Spleen (tissue), 11 donors: ENCODE results near the gene NAA35. TPM values are rescaled to one million over a fixed set of nuclear protein-coding genes. Genes with fewer than 3 reads are reported as not detected.

Source experiments
- DNase-seq: peaks from one replicate; pipeline ENCODE4 v3.0.0-alpha.2; 2020
- H3K27ac ChIP-seq, 8 donors: fragments of 200-600 bp; sonication (generic) in 7 of 8; 1 replicate in 4 of 8; 2 replicates in 4 of 8; pipeline versions ENCODE4 v1.5.0 to v1.8.0; 2016 to 2021; ENCODE audit warnings: inconsistent platforms in 4 of 8, mild to moderate bottlenecking in 4 of 8, moderate library complexity in 1 of 8
- H3K27me3 ChIP-seq, 7 donors: fragments of 200-600 bp; sonication (generic) in 6 of 7; replicated peaks in 1 of 7; 1 replicate in 4 of 7; 2 replicates in 3 of 7; pipeline versions ENCODE4 v1.5.0 to v1.8.0; 2016 to 2021; ENCODE audit warnings: inconsistent platforms in 3 of 7, mild to moderate bottlenecking in 1 of 7
- H3K36me3 ChIP-seq, 6 donors: fragments of 200-600 bp; sonication (generic) in 5 of 6; 1 replicate in 4 of 6; 2 replicates in 2 of 6; pipeline versions ENCODE4 v1.5.0 to v1.8.0; 2016 to 2021; ENCODE audit warnings: inconsistent platforms in 2 of 6
- H3K4me1 ChIP-seq, 6 donors: fragments of 200-600 bp; sonication (generic) in 5 of 6; 1 replicate in 3 of 6; 2 replicates in 3 of 6; pipeline versions ENCODE4 v1.5.0 to v1.8.0; 2016 to 2021; ENCODE audit warnings: inconsistent platforms in 3 of 6
- H3K4me3 ChIP-seq, 8 donors: fragments of 200-600 bp; sonication (generic) in 7 of 8; 1 replicate in 4 of 8; 2 replicates in 4 of 8; pipeline versions ENCODE4 v1.5.0 to v1.8.0; 2016 to 2021; ENCODE audit warnings: inconsistent platforms in 4 of 8, mild to moderate bottlenecking in 4 of 8, moderate library complexity in 2 of 8
- H3K9me3 ChIP-seq, 8 donors: fragments of 200-600 bp; sonication (generic) in 7 of 8; 1 replicate in 4 of 8; 2 replicates in 4 of 8; pipeline versions ENCODE4 v1.5.0 to v1.8.0; 2016 to 2021; ENCODE audit warnings: inconsistent platforms in 4 of 8
- POLR2A ChIP-seq, 3 donors: fragments of 450-650 bp; IDR thresholded peaks; one replicate each; pipeline ENCODE4 v1.5.1; 2017; ENCODE audit warnings: antibody characterized with exemption in 3 of 3, mild to moderate bottlenecking in 1 of 3
- POLR2AphosphoS5 ChIP-seq, 3 donors: sonication (generic); formaldehyde crosslinking; IDR thresholded peaks; one replicate each; pipeline ENCODE4 v1.5.1; 2017; ENCODE audit warnings: antibody characterized with exemption in 3 of 3
- WGBS, 5 donors: extraction: QIAGEN DNeasy Blood & Tissue Kit in 3 of 5; methylation state at CpG; one replicate each; pipeline versions ENCODE4 v1.1.5 to v1.1.7; 2013 to 2018; 5-methylcytosine and 5-hydroxymethylcytosine counted together
- intact Hi-C: fragments of 100-400 bp; cut with DNase I; formaldehyde crosslinking; loops from one replicate; pipeline ENCODE4 v1.15.0; 2023; ENCODE audit warnings: low total_unique reads
- polyA plus RNA-seq, 3 donors: library from polyadenylated mRNA; stranded (reverse); fragments of 200-250 nt; gene quantifications; one replicate each; pipeline ENCODE4 v1.2.1, GENCODE V29; 2013
- total RNA-seq, 7 donors: library from RNA; depleted of rRNA in 3 of 7; stranded (reverse); fragments of >200 nt in 3 of 7; fragmentation: NEBNext Ultra II Directional in 4 of 7; extraction: Animal tissue kit (Norgen Biotek cat#: 25700) in 4 of 7; gene quantifications; one replicate each; pipeline versions ENCODE4 v1.1.0 to v1.2.1, GENCODE V29; 2016 to 2021
- TF ChIP-seq, protein P1 (sequence below), 11 experiments: fragments of 200-600 bp in 7 of 11; fragments of 450-650 bp in 4 of 11; sonication (generic) in 4 of 11; IDR thresholded peaks in 8 of 11; conservative IDR thresholded peaks in 3 of 11; 1 replicate in 7 of 11; 2 replicates in 4 of 11; pipeline versions ENCODE4 v1.4.0 to v1.8.0; 2016 to 2021; ENCODE audit warnings: antibody characterized with exemption in 11 of 11, inconsistent platforms in 4 of 11, mild to moderate bottlenecking in 1 of 11
- donor health status: healthy with polysubstance abuse.
- donor health status: DM: no; HTN: no; CAD: no; lungs with moderate emphysema.
- donor health status: DM: no; HTN: no; CAD: no.
- donor health status: Bipolar disorder and iron deficiency.
- donor health status: healthy.
- donor health status: DM: no; HTN: no; CAD: no.
- donor health status: DM: yes; HTN: yes; CAD: no.

The NAA35 gene
- total and polyA plus RNA-seq, 10 donors, result 4.2 to 23.7 (median 18.9) TPM

DNA sequence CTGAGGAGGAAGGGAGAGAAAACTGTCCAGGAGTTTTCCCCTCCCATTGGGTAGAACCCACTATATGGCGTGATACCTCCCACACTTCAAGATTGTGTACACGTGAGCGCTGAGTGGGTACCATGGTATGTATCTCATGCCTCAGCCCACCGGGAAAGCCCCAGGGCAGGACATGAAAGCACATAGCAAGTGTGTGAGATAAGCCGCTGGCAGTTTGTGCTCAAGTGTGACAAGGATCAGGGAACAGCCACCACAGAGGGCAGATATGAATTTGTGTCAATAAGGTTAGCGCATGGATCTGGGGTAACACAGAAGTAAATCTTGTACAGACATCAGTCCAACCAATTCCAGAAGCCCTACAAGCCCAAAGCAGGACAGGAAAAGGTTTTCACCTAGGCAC, 42.6 kb upstream of the NAA35 start:
- DNase-seq, result no peak
- 71 to 93% (median 83%) methylated on average over 6 of the region's 6 CpGs for WGBS, 5 donors
- Histone ChIP-seq H3K27ac (no peak overlapping the region), H3K4me1 (no peaks in the 10 kb centered on the region), H3K36me3 (no peaks in the 10 kb centered on the region), H3K9me3 (no peaks in the 10 kb centered on the region), H3K27me3 (no peaks in the 10 kb centered on the region), H3K4me3 (no peak overlapping the region)
- no peak for TF ChIP-seq POLR2AphosphoS5 (IDR thresholded peaks at IDR 0.05)
- TF ChIP-seq, protein P1, sequence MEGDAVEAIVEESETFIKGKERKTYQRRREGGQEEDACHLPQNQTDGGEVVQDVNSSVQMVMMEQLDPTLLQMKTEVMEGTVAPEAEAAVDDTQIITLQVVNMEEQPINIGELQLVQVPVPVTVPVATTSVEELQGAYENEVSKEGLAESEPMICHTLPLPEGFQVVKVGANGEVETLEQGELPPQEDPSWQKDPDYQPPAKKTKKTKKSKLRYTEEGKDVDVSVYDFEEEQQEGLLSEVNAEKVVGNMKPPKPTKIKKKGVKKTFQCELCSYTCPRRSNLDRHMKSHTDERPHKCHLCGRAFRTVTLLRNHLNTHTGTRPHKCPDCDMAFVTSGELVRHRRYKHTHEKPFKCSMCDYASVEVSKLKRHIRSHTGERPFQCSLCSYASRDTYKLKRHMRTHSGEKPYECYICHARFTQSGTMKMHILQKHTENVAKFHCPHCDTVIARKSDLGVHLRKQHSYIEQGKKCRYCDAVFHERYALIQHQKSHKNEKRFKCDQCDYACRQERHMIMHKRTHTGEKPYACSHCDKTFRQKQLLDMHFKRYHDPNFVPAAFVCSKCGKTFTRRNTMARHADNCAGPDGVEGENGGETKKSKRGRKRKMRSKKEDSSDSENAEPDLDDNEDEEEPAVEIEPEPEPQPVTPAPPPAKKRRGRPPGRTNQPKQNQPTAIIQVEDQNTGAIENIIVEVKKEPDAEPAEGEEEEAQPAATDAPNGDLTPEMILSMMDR (IDR thresholded peaks at IDR 0.05 in 8 of 11, conservative IDR thresholded peaks at IDR 0.05 in 3 of 11), result no peak
- no peak for TF ChIP-seq POLR2A (IDR thresholded peaks at IDR 0.05)
- intact Hi-C loops, result no loop called here

DNA sequence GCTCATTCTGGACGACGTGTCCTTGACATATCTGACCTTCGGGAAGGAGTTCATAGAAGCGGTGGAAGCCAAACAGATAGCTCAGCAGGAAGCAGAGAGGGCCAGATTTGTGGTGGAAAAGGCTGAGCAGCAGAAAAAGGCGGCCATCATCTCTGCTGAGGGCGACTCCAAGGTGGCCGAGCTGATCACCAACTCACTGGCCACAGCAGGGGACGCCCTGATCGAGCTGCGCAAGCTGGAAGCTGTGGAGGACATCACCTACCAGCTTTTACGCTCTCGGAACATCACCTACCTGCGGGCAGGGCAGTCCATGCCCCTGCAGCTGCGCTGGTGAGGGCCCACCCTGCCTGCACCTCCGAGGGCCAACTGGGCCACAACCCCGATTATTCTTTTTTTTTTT, 41.6 kb upstream of the NAA35 start:
- no peak overlapping the region for H3K4me3 ChIP-seq
- no peaks in the 10 kb centered on the region for H3K27me3 ChIP-seq
- no peaks in the 10 kb centered on the region for H3K9me3 ChIP-seq
- 93 to 96% (median 94%) methylated on average over 16 of the region's 16 CpGs for WGBS, 5 donors
- no peak for DNase-seq
- intact Hi-C loops, result no loop called here
- TF ChIP-seq, protein P1 (IDR thresholded peaks at IDR 0.05 in 8 of 11, conservative IDR thresholded peaks at IDR 0.05 in 3 of 11), result no peak
- TF ChIP-seq POLR2AphosphoS5 (IDR thresholded peaks at IDR 0.05) (no peak), POLR2A (IDR thresholded peaks at IDR 0.05) (no peak)
- no peaks in the 10 kb centered on the region for H3K36me3 ChIP-seq
- H3K4me1 ChIP-seq, result no peaks in the 10 kb centered on the region
- no peak overlapping the region for H3K27ac ChIP-seq

DNA sequence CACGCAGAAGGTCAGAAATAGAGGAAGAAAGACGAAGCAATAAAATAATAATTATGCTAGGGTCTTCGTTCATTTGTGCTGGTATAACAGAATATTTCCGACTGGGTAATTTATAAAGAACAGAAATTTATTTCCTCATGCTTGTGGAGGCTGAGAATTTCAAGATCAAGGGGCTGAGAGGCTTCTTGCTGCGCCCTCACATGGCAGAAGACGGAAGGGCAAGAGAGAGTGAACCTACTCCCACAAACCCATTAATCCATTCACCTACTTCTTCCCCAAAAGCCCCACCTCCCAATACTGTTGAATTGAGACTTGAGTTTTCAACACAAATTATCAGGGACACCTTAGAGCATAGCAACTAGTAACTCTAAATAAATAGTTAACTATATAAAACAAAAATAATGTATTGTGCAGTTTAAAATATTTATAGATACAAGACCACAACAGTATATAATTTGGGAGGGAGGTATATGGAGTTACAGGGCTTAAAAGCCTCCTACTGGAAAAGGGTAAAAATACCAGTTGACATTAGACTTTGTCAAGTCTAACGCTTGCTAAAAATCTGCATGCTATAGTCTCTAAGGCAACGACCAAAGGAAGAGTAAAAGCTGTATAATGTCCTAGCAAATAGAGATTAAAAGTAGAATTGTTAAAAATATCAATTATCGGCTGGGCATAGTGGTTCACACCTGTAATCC, 40.3 kb upstream of the NAA35 start:
- intact Hi-C loops, result no loop called here

DNA sequence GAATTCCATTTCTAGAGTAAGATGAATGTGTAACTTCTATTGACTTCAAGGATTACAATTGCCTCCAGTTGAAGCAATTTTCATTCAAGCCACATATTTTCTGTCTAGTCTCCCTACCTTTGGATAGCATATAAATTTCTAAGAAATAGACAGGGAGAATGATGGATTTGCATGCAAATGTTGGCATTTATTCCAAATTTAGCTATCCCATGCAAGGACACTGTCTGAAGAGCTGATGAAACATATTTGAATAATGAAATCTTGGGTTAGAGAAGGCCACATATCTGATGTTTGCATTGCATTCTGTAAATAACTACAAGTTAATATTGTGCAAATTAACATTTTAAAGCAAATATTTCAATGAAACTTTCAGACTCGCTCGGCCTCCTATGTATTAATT, 36.0 kb upstream of the NAA35 start:
- Histone ChIP-seq H3K36me3 (no peaks in the 10 kb centered on the region), H3K27me3 (no peaks in the 10 kb centered on the region), H3K27ac (no peak overlapping the region), H3K4me1 (no peaks in the 10 kb centered on the region), H3K4me3 (no peak overlapping the region), H3K9me3 (no peaks in the 10 kb centered on the region)
- no peak for DNase-seq
- TF ChIP-seq POLR2A (IDR thresholded peaks at IDR 0.05) (no peak), POLR2AphosphoS5 (IDR thresholded peaks at IDR 0.05) (no peak)
- TF ChIP-seq, protein P1 (IDR thresholded peaks at IDR 0.05 in 8 of 11, conservative IDR thresholded peaks at IDR 0.05 in 3 of 11), result no peak
- WGBS, 5 donors, result 88 to 98% (median 94%) methylated on average over 2 of the region's 2 CpGs
- intact Hi-C loops, result no loop called here

More for the DNA sequence above, 40.3 kb upstream of the NAA35 start:
- Histone ChIP-seq H3K4me1 (no peaks in the 10 kb centered on the region), H3K27ac (no peak overlapping the region), H3K4me3 (no peak overlapping the region), H3K9me3 (no peaks in the 10 kb centered on the region), H3K27me3 (no peaks in the 10 kb centered on the region), H3K36me3 (no peaks in the 10 kb centered on the region)
- no peak for DNase-seq
- TF ChIP-seq, protein P1 (IDR thresholded peaks at IDR 0.05 in 8 of 11, conservative IDR thresholded peaks at IDR 0.05 in 3 of 11), result peak in 8 of 11 experiments; percentile 11 to 56 (median 48)
- TF ChIP-seq POLR2AphosphoS5 (IDR thresholded peaks at IDR 0.05) (no peak), POLR2A (IDR thresholded peaks at IDR 0.05) (no peak)
- 50 to 57% (median 54%) methylated on average over 9 of the region's 9 CpGs for WGBS, 5 donors
